ENCODE measurements around the gene IFI27.
"Not testable (repeated sequence)": the region's sequence is repeated elsewhere in the genome, so short reads cannot be mapped to it uniquely, and the experiment has no call there.

IFI27 gene

DNA sequence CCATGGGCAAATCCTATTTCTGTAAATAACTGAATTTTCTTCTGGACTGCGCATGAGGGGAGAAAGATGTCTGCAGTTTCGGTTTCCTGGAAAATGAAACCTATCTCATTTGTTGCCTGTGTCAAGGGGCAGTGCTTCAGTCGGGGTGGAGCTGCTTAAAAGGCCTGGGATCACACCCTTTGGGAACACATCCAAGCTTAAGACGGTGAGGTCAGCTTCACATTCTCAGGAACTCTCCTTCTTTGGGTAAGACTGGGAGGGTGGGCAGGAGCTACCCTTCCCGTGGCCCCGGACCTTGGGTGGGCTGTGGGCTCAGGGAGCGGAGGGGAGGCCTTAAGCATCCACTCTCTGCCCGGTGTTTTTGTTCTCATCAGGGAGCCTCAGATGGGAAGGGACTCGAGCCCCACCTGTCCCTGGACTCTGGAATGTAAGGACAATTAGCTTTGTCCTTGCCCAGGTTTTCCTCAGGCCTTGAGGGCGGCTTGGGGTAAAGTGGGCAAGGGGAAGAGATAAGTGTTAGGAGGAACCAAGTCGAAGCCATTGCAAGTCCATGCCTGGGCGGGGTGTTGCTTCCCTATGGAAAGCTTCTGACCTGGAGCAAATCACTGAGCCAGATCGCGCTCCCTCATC, at the start of gene IFI27:
TSS of gene IFI27 (plus strand) at position 185 of the 630 bp plus-strand sequence.
- DNase-seq (ENCODE audit: low read depth in 1 of 2, low spot score in 1 of 2), result no peak

DNA sequence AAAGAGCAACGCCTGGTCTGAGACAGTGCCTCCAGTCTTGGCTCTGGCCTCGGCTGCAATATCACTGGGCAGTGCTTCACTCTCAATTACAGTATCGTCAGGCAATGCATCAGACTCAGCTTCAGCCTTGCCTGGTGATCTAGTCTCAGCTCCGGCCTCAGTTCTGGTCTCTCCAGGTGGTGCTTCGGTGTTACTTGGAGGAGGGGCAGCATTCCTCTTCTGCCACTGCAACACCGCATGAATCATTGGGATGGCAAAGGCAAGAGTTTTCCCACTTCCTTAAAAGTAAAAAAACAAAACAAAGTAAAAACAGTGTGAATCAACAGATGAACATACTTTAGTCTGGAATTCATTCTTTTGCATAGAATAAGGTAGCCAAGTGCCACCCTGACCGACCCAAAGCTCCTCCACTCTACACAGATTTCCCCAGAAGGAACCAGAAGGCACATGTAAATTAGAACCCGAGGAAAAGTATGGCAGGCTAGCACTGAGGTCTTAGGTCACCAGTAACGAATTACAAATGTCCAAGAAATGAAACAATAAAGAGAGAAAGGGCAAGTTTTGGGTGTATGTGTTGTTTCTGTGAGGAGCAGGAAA, 48.1 kb upstream of the IFI27 start:
- no peak for DNase-seq (ENCODE audit: low read depth in 1 of 2, low spot score in 1 of 2)

DNA sequence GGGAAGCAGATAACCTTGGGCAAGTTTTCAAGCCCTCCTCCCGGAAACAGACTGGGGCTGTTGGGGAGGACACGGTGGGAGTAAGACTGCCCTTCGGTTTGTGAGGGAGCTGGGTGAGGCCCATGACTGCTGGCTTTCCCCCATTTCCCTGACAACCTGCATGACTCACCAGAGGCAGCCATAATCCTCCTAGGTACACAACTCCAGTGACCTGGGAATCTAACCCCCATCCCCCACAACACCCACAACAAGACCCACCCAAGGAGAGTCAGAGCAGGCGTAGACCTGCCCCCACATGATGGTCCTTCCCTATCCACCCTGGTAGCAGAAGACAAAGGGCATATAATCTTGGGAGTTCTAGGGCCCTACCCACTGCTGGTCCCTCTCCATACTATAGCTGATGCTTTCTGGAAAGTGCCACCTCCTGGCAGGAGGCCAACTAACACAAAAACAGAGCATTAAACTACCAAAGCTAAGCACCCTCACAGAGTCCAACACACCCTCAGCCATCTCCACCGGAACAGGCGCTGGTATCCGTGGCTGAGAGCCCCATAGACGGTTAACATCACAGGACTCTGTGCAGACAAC, 44.4 kb upstream of the IFI27 start:
- no peak for DNase-seq (ENCODE audit: low read depth in 1 of 2, low spot score in 1 of 2)

DNA sequence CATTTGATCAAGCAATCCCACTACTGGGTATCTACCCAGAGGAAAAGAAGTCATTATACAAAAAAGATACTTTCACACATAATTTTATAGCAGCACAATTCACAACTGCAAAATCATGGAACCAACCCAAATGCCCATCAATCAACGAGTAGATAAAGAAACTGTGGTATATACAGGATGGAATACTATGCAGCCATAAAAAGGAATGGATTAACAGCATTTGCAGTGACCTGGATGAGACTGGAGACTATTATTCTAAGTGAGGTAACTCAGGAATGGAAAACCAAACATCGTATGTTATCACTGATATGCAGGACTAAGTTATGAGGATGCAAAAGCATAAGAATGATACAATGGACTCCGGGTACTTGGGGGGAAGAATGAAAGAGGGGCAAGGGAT, 38.5 kb upstream of the IFI27 start:
- not testable (repeated sequence) for DNase-seq (ENCODE audit: low read depth in 1 of 2, low spot score in 1 of 2)

DNA sequence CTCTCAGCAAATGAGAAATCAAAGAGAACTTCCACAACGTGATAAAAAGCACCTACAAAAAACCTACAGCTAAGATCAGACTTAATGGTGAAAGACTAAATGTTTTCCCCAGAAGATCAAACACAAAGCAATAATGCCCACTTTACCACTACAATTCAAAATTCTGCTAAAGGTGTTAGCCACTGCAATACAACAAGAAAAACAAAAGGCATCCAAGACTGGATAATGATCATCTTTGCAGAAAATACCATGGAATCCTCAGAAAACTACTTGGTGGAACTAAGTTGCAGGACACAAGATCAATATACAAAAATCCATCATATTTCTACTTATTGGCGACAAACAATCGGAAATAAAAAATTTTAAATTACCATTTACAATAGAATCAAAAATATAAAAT, 36.0 kb upstream of the IFI27 start:
- no peak for DNase-seq (ENCODE audit: low read depth in 1 of 2, low spot score in 1 of 2)

DNA sequence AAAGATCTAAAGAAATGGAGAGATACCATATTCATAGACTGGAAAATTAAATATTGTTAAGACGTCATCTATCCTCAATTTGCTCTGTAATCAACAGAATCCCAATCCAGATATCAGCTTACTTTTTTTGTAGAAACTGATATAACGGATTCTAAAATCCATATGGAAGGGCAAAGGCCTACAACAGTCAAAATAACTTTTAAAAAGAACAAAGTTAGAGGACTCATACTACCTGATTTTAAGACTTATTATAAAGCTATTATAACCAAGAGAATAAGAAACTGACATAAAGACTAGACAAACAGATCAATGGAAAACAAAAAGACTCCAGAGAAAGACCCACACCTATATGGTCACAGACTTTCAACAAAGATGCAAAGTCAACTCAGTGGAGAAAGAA, 35.5 kb upstream of the IFI27 start:
- DNase-seq (ENCODE audit: low read depth in 1 of 2, low spot score in 1 of 2), result no peak

DNA sequence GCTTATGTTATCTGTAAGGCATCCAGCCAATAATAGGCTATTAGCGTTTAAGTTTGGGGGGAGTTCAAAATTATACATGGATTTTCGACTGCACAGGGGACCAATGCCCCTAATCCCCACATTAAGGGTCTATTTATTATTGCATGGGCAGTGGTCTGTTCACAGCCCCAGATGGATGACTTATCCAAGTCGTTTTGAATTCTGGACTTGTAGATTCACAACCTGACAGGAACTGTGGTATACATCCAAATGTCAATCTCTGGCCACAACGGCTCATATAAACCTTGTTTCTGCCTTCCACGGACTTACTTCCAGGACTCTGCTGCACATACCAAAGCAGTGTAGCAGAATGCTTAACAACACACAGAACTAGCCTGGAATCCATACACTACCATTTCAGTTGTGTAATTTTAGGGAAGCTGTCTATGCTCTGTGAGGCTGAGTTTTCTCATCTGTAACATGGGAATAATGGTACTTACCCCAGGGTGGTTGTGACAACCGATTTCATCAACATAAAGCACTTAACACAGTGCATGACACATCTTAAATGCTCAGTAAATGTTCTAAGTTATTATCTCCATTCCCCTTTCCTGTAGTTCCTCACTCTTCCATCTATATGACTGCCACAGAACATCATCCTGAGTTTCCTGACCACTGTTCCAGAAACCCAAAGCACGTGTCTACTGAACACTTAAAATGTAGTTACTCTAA, 33.3 kb upstream of the IFI27 start:
- no peak for DNase-seq (ENCODE audit: low read depth in 1 of 2, low spot score in 1 of 2)

DNA sequence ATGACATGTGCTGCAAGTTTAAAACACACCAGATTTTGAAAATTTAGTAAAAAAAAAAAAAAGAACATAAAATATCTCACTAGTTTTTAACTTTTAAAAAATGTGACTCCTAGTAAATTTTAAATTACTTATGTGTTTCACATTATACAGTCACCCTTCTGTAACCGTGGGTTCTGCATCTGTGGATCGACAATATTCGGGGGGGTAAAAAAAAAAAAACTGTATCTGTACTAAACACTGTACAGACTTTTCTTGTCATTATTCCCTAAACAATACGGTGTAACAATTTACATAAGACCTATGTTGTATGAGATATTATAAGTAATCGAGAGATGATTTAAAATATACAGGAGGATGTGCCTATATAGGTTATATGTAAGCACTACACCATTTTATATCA, 32.7 kb upstream of the IFI27 start:
- DNase-seq (ENCODE audit: low read depth in 1 of 2, low spot score in 1 of 2), result no peak

DNA sequence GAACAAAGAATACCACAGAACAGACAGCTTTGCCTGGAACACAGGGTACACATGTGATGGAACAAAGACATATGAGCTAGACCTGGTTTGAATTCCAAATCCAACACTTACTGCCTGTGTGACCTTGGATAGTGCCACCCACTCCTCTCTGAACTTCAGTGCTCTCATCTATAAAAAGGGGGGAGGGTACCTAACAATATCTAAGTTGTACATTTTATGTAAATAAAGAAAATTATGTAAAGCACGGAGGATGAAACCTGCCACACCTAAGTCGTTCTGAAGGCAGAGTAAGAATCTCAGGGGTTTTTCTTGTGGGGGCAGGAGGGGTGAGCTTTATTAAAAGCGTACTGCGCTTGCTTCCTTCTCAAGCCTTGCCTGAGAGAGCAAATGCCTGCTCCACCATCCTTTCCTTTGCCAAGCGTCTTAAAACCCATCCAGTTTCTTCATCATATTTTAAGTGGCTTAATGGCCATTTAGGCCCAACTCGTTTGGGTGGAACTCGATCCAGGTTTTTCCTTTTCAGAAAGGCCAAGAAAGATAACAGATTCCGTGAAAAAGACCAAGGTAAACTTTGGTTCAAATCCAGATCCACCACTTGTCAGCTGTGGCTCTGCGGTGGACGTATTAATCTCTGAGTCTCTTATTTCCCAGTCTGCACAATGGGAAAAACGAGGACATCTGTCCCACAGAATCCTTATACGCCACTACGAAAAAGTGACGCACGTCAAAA, 30.5 kb upstream of the IFI27 start:
- DNase-seq (ENCODE audit: low read depth in 1 of 2, low spot score in 1 of 2), result no peak

DNA sequence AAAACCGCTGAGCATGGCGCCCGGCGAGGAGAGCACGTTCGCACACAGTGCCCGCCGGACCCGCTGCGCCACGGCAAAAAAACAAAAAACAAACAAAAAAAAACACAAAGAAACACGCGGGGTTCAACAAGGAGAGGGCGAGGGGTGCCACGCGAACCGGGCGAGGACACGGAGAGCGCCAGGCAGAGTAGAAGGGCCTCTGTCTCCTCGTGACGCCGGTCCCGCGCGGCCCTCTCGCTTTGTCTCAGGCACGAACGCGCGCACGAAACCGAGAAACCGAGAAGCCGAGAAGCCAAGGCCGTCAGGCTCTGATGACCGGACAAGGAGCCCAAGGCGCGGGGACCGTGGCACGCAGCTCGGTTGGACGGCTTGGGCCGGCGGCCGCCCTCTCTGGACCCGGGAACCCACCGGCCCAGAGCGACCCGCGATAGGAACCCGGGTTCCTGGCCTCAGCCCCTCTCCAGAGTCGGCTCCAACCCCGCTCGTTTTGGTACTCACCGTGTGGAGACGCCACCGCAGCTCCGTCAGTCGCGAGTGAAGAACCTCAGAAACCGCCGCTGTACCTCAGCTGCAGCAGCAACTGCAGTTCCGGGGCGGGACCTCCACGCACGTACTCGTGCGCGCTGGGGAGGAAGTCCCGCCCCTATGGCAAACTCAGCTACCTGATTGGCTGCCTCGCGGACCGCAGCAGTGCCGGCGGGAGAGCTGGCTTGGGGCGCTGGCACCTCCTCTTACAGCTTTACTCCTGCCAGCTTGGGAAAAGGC, 29.7 kb upstream of the IFI27 start, which contains the start of the genes DDX24 and IFI27L1:
TSS of gene DDX24 (minus strand) at position 582 of the 765 bp plus-strand sequence. CDS start 1,460 bp downstream, outside the sequence.
TSS of gene IFI27L1 (plus strand) at position 690 of the 765 bp plus-strand sequence. CDS start 15,628 bp downstream, outside the sequence.
- peak; percentile 92 for DNase-seq (ENCODE audit: low read depth in 1 of 2, low spot score in 1 of 2)

DNA sequence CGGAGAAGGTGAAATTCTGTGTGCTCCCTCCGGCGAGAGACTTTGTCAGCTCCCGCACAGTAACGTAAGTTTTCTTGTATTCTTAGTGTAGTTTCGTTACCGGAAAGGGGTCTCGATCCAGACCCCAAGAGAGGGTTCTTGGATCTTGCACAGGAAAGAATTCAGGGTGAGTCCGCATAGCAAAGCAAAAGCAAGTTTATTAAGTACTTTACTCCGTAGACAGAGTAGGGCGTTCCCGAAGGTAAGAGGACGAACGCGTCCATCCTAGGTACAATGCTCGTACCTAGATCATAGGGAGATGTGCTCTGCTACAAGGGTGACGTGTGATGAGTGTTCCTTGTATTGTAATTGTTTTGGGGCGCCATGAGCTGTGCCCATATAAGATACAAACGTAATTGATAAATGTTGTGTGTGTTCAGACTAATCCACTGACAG, 29.1 kb upstream of the IFI27 start:
- DNase-seq (ENCODE audit: low read depth in 1 of 2, low spot score in 1 of 2), result no peak

DNA sequence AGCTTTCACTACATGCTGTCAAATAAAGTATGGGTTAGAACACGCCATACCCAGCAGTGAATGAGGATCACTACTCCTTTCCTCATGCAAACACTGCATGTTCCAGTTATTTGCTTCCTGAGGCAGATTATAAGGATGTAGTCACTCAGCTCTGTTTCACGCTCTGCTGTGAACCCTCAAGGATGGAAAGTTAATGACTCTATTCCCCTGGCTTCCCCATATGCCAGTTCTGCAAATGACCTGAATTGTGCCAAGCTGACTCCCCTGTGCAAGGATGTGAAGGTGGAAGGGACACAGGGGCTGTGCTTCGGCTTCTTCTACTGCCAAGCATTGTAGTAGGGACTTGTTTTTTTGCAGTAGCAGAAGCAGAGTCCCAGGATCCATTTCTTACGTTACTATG, 22.6 kb upstream of the IFI27 start:
- no peak for DNase-seq (ENCODE audit: low read depth in 1 of 2, low spot score in 1 of 2)

DNA sequence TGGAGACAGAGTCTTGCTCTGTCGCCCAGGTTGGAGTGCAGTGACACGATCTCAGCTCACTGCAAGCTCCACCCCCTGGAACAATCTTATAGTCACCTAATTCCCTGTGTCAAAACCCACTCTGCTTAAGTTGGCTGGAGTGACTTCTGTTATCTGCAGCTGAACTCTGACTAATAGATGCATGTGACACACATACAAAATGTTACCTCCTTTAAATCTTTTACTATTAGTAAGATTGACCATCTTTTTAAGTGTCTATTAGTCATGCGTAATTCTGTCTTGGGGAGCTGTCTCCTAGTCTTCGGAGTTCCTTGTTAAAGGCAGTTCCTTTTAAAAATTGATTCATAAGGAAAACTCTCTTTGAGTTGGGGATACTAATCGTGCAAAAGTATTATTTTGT, 22.0 kb upstream of the IFI27 start:
- DNase-seq (ENCODE audit: low read depth in 1 of 2, low spot score in 1 of 2), result no peak

DNA sequence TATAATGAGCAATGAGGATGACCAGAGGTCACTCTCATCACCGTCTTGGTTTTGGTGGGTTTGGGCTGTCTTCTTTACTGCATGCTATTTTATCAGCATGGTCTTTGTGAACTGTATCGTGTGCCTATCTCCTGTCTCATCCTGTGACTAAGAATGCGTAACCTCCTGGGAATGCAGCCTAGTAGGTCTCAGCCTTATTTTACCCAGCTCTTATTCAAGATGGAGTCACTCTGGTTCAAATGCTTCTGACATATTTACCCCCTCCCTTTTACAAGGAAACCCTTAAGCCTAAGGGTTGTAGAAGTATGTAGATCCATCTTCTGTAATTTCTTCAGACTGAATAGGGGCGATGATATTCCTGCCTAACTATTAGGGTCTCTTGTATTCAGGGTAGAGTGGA, 21.1 kb upstream of the IFI27 start:
- DNase-seq (ENCODE audit: low read depth in 1 of 2, low spot score in 1 of 2), result no peak

DNA sequence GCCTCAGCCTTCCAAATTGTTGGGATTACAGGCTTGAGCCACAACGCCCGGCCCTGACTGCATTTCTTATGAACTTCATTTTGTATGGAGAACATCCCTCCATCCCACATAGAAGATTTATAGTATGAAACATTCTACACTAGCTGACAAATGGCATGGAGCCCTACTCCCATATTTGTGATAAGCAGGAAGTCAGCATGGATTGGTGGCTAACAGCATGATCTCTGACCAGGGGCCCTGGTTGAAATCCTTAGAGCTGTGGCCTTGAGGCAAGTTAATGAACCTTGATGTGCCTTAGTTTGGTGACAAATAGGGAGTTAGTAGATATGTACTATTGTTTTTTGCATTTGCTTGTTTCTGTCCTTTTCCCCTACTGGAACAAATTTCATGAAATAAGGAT, 17.1 kb upstream of the IFI27 start:
- no peak for DNase-seq (ENCODE audit: low read depth in 1 of 2, low spot score in 1 of 2)

DNA sequence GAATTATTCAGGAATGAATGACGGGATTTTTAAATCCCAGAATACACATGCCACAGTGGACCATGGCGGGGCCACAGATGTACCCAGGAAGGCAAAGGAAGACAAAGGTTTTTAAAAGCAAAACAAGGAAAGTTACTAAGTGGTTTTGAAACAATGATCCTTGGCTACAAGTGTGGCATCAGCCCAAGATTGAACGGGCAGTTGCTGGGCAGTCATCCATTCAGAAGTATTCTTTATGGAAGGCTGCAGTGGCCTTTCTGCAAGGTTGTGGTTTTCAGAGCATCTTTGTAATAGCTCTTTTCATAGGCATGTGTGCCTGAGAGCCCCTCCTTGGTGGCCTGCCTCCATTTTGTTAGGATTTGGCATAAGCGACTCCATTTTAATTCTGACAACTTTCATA, 13.4 kb upstream of the IFI27 start:
- no peak for DNase-seq (ENCODE audit: low read depth in 1 of 2, low spot score in 1 of 2)

DNA sequence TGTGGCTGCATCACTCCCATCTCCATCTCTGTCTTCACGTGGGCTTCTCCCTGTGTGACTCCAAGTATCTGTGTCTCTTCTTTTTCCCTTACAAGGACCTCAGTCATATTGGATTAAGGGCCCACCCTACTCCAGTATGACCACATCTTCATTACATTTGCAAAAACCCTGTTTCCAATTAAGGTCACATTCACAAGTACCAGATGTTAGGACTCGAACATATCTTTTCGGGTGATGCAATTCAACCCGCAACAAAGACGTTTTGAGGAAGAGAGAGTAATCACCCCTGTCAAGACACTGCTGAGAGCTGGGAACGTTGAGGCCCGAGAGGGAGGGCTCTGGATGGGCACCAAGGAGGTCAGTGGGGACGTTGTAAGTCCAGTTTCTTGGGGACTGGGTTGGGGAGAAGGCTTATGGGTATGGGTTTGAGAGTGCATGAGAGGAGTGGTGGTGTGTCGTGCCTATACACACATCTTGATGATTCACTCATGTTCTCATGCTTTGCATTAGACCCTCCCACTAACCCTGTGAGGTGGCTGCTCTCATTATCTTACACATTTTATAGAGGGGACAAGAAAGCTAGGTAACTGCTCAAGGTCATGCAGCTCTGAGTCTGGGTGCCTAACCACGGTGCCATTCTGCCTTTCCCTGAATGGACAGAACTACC, 12.1 kb upstream of the IFI27 start:
- no peak for DNase-seq (ENCODE audit: low read depth in 1 of 2, low spot score in 1 of 2)

DNA sequence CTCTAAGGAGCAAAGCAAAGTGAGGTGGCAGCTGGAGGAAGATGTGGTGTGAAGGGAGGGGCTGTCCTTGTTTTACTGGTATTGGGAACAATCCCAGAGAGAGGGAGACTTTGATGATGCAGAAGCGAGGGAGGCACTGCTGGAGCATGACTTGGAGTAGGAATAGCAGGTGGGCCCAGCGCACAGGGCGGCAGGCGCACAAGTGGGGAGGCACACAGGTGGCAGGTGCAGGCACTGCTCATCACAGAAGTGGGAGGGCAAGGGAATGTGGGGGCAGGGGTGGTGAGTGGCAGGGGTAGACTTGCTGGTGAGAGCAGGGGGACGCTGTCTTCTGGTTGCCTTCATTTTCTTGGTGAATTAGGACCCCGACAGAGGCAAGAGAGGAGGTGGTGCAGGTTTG, 11.5 kb upstream of the IFI27 start:
- DNase-seq (ENCODE audit: low read depth in 1 of 2, low spot score in 1 of 2), result no peak

DNA sequence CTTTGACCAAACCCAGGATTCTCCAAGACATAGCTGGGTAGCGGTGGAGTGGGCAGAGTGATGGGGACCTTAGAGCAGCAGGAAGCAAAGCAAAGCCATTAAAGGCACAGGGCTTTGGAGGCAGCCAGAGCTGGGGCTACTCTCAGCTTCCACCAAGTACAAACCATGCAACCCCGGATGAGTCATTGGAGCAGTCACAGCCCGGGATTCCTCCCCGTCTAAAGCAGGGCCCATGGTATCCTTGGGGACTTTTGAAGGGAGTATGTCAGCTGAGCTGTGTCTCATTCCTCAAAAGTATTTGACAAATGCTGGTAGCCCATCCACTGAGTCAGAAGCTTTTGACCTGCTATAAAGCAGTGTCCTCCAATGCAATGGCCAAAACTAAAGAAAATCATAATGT, 9.7 kb upstream of the IFI27 start:
- DNase-seq (ENCODE audit: low read depth in 1 of 2, low spot score in 1 of 2), result no peak

DNA sequence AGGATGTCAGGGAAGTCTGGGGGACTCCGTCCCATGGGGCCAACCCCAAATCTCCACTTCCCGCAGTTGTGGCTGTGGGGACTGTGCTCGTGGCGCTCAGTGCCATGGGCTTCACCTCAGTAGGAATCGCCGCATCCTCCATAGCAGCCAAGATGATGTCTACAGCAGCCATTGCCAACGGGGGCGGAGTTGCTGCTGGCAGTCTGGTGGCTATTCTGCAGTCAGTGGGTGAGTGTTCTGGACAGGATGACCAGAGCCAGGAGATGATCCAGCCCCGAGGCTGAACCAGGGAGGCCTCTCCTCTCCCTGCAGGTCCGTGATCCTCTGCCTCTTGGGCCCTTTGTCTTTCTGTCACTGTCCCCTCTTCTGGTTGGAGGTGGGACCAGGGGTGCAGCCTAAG, 8.8 kb upstream of the IFI27 start:
- no peak for DNase-seq (ENCODE audit: low read depth in 1 of 2, low spot score in 1 of 2)

Data from stimulated activated CD4-positive, alpha-beta T cell treated with anti-CD3 and anti-CD28 coated beads, Interleukin-15, amount 100 ng/mL, for 1 hour (primary cell).